Panc1 (cell line): ENCODE results near the gene CD28. TPM values are rescaled to one million over a fixed set of nuclear protein-coding genes. Genes with fewer than 3 reads are reported as not detected.

Experiments
- ATAC-seq: fragments of 200-7000 bp; cut with Tn5 transposase; 2 replicates; pipeline ENCODE4 v1.9.1; 2020; ENCODE audit warnings: mild to moderate bottlenecking, moderate library complexity
- BruUV-seq: library from RNA; stranded (reverse); fragments of 400-500 nt; replicated peaks from 2 replicates; lab custom pipeline; 2021; lab: Mats Ljungman, UMichigan
- CTCF ChIA-PET: fragments of 300-600 bp; sonication (Branson Sonifier 250); formaldehyde crosslinking; loops from one replicate; lab custom pipeline; 2022; ENCODE audit warnings: antibody characterized with exemption; lab: Charles Lee
- POLR2A ChIA-PET: fragments of 300-600 bp; sonication (Branson Sonifier 250); formaldehyde crosslinking; loops from one replicate; lab custom pipeline; 2022; ENCODE audit warnings: antibody characterized with exemption; lab: Charles Lee
- DNase-seq: peaks from one replicate; pipeline ENCODE4 v3.0.0-alpha.2; 2010; ENCODE audit warnings: low read depth, low spot score
- H3K27ac ChIP-seq: 2 replicates; pipeline ENCODE4 v1.5.1; 2011; ENCODE audit warnings: mild to moderate bottlenecking, low read length, inconsistent platforms
- H3K27me3 ChIP-seq: fragments of 200-500 bp; sonication (Bioruptor generic); 2 replicates; pipeline ENCODE4 v1.6.0; 2014; ENCODE audit warnings: low read length, inconsistent platforms; ENCODE audit not compliant: control insufficient read depth, insufficient read depth
- H3K36me3 ChIP-seq: fragments of 200-500 bp; sonication (Bioruptor generic); 2 replicates; pipeline ENCODE4 v1.5.1; 2014; ENCODE audit warnings: inconsistent platforms, mild to moderate bottlenecking, low read length, moderate library complexity; ENCODE audit not compliant: control insufficient read depth, insufficient read depth
- H3K4me1 ChIP-seq: 2 replicates; pipeline ENCODE4 v1.5.1; 2011; ENCODE audit warnings: inconsistent platforms, mild to moderate bottlenecking, low read length, moderate library complexity; ENCODE audit not compliant: control insufficient read depth, insufficient read depth
- H3K4me3 ChIP-seq, 2 experiments: 2 replicates each; pipeline ENCODE4 v1.5.1; 2011 to 2012; ENCODE audit warnings: low read depth in 2 of 2, low read length in 2 of 2, mild to moderate bottlenecking in 2 of 2, inconsistent platforms in 1 of 2, moderate library complexity in 1 of 2
- H3K9me3 ChIP-seq: fragments of 200-500 bp; sonication (Bioruptor generic); 2 replicates; pipeline ENCODE4 v1.5.1; 2014; ENCODE audit warnings: low read depth, mild to moderate bottlenecking, inconsistent platforms, low read length, moderate library complexity; ENCODE audit not compliant: control insufficient read depth, insufficient read depth
- CTCF ChIP-seq: fragments of 450-650 bp; IDR thresholded peaks from 2 replicates; pipeline ENCODE4 v1.5.1; 2017; ENCODE audit warnings: mild to moderate bottlenecking
- POLR2AphosphoS5 ChIP-seq: IDR thresholded peaks from 2 replicates; pipeline ENCODE4 v1.6.1; 2012; ENCODE audit warnings: mild to moderate bottlenecking, low read depth, low read length, moderate library complexity
- REST ChIP-seq, 2 experiments: IDR thresholded peaks; 2 replicates each; pipeline ENCODE4 v1.6.1; 2011 to 2012; ENCODE audit warnings: low read depth in 2 of 2, control low read depth in 1 of 2, low read length in 1 of 2, mild to moderate bottlenecking in 1 of 2, moderate library complexity in 1 of 2; ENCODE audit not compliant: insufficient read depth in 1 of 2
- SIN3A ChIP-seq: IDR thresholded peaks from 2 replicates; pipeline ENCODE4 v1.6.1; 2012; ENCODE audit warnings: low read depth, mild to moderate bottlenecking, low read length, moderate library complexity, borderline replicate concordance; ENCODE audit not compliant: insufficient read depth
- TCF7L2 ChIP-seq: IDR thresholded peaks from 2 replicates; pipeline ENCODE4 v1.6.1; 2011; ENCODE audit warnings: mild to moderate bottlenecking, low read depth, low read length, inconsistent platforms
- in situ Hi-C: cut with HindIII; loops from 2 replicates; pipeline ENCODE4 v1.10.0; 2016; ENCODE audit warnings: low sequenced_read_pairs, low pct_unique_long_range_greater_than_20kb
- intact Hi-C: fragments of 100-400 bp; cut with micrococcal nuclease; formaldehyde crosslinking; loops from one replicate; pipeline ENCODE4 v1.10.0; 2022; ENCODE audit not compliant: unreplicated experiment
- total RNA-seq: library from RNA; stranded (reverse); gene quantifications from one replicate; pipeline ENCODE4 v1.2.1, GENCODE V29; 2021; ENCODE audit not compliant: unreplicated experiment

The CD28 gene
- total RNA-seq, 1 experiment from 2014 or later = 0.21 TPM

- no TSS peak for BruUV-seq
- H3K9me3 ChIP-seq = no peaks in the 10 kb centered on the region
- ATAC-seq (no peak), DNase-seq (no peak)
- H3K27me3 ChIP-seq = no peaks in the 10 kb centered on the region
- ChIA-PET POLR2A (no interaction called here), CTCF (no interaction called here)
- no peaks in the 10 kb centered on the region for H3K36me3 ChIP-seq
- H3K4me3 ChIP-seq = no peak overlapping the region
- no peaks in the 10 kb centered on the region for H3K4me1 ChIP-seq
- no peak for TF ChIP-seq SIN3A
- TF ChIP-seq POLR2AphosphoS5 = no peak
- TF ChIP-seq TCF7L2 = no peak
- TF ChIP-seq REST (IDR thresholded peaks at IDR 0.05; ENCODE audit: insufficient read depth in 1 of 2, low read depth in 2 of 2, low read length in 1 of 2) = no peak
- TF ChIP-seq CTCF = no peak
- intact Hi-C loops = no loop called here
- in situ Hi-C loops = no loop called here
- no peak overlapping the region for H3K27ac ChIP-seq
Measured at GRCh38 chr2:203681978-203682377, 24.5 kb upstream of the CD28 start.

- Histone ChIP-seq H3K27me3 (no peaks in the 10 kb centered on the region), H3K9me3 (no peaks in the 10 kb centered on the region), H3K27ac (no peak overlapping the region), H3K4me1 (no peaks in the 10 kb centered on the region), H3K36me3 (no peaks in the 10 kb centered on the region), H3K4me3 (no peak overlapping the region)
- BruUV-seq = no TSS peak
- ChIA-PET POLR2A (no interaction called here), CTCF (no interaction called here)
- intact Hi-C loops (no loop called here), in situ Hi-C loops (no loop called here)
- TF ChIP-seq REST (IDR thresholded peaks at IDR 0.05; ENCODE audit: insufficient read depth in 1 of 2, low read depth in 2 of 2, low read length in 1 of 2) (no peak), POLR2AphosphoS5 (no peak), SIN3A (no peak), CTCF (no peak), TCF7L2 (no peak)
- ATAC-seq (no peak), DNase-seq (no peak)
Measured at GRCh38 chr2:203682688-203683130, 23.7 kb upstream of the CD28 start.
